ENCODE data around the gene RPS21. TPM values are rescaled to one million over a fixed set of nuclear protein-coding genes. Genes with fewer than 3 reads are reported as not detected.

RPS21 gene
- total and polyA plus RNA-seq, 7 donors = 2,383 to 8,235 (median 4,772) TPM

DNA sequence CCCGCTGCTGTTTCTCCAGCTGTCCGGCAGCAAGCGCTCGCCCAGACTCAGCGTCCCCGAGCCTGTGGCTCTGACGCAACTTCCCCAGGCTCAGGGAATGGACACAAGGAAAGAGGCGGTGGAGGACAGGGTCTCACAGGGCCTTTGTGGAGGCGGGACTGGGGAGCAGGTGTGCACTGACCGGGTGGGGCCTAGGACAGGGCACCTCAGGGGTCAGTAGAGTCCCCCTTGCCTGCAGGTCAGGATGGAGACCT lies 39.8 kb upstream of the RPS21 start:
- 91 to 93% methylated on average over 10 of the region's 10 CpGs for WGBS, 2 donors
- no peaks in the 10 kb centered on the region for H3K9me3 ChIP-seq
- TF ChIP-seq EP300 (IDR thresholded peaks at IDR 0.05) = no peak
- TF ChIP-seq POLR2AphosphoS5 (IDR thresholded peaks at IDR 0.05) = no peak
- TF ChIP-seq, protein P1, sequence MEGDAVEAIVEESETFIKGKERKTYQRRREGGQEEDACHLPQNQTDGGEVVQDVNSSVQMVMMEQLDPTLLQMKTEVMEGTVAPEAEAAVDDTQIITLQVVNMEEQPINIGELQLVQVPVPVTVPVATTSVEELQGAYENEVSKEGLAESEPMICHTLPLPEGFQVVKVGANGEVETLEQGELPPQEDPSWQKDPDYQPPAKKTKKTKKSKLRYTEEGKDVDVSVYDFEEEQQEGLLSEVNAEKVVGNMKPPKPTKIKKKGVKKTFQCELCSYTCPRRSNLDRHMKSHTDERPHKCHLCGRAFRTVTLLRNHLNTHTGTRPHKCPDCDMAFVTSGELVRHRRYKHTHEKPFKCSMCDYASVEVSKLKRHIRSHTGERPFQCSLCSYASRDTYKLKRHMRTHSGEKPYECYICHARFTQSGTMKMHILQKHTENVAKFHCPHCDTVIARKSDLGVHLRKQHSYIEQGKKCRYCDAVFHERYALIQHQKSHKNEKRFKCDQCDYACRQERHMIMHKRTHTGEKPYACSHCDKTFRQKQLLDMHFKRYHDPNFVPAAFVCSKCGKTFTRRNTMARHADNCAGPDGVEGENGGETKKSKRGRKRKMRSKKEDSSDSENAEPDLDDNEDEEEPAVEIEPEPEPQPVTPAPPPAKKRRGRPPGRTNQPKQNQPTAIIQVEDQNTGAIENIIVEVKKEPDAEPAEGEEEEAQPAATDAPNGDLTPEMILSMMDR (IDR thresholded peaks at IDR 0.05) = no peak
- TF ChIP-seq POLR2A (IDR thresholded peaks at IDR 0.05) = no peak
- peak overlapping the region in 2 of 4 donors; percentile 39 to 49 for H3K27ac ChIP-seq
- DNase-seq = no peak
- intact Hi-C loops (cut with DNase I) = loop anchor here (5.0 kb wide), 1 partner anchor 40 kb away; no protein-coding TSS in a partner anchor
- H3K4me1 ChIP-seq = peaks cover 0 to 7% (median 3%) of the 10 kb centered on the region in 4 donors
- peaks cover 26 to 84% (median 43%) of the 10 kb centered on the region in 4 donors for H3K36me3 ChIP-seq
- no peaks in the 10 kb centered on the region for H3K27me3 ChIP-seq
- H3K4me3 ChIP-seq = no peak overlapping the region

DNA sequence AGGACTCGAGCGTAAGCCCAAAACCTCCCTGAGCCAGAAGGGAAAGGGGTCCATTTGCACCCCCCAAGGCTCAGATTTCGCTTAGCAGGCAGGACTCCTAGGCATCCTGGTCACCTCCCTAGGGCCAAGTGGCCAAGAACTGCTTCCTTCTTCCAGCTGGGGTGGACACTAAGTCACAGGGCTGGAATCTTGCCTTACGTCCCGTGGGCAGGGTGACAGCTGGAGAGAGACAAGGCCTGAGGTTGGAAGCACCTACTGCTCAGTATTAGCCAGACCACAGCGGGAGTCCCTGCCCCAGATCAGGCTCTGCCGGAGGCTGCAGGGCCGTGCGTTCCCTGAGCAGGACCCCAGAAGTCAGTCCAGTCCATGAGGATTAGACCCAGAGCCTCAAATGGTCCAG lies 39.5 kb upstream of the RPS21 start:
- 79 to 82% methylated on average over 9 of the region's 9 CpGs for WGBS, 2 donors
- Histone ChIP-seq H3K9me3 (no peaks in the 10 kb centered on the region), H3K4me1 (peaks cover 0 to 10% (median 6%) of the 10 kb centered on the region in 4 donors), H3K27ac (peak overlapping the region in 2 of 4 donors; percentile 39 to 49), H3K27me3 (no peaks in the 10 kb centered on the region), H3K36me3 (peaks cover 27 to 84% (median 45%) of the 10 kb centered on the region in 4 donors), H3K4me3 (no peak overlapping the region)
- TF ChIP-seq EP300 (IDR thresholded peaks at IDR 0.05) (no peak), POLR2AphosphoS5 (IDR thresholded peaks at IDR 0.05) (no peak), POLR2A (IDR thresholded peaks at IDR 0.05) (no peak)
- TF ChIP-seq, protein P1 (IDR thresholded peaks at IDR 0.05) = no peak
- intact Hi-C loops (cut with DNase I) = loop anchor here (5.0 kb wide), 1 partner anchor 40 kb away; no protein-coding TSS in a partner anchor
- DNase-seq = no peak

DNA sequence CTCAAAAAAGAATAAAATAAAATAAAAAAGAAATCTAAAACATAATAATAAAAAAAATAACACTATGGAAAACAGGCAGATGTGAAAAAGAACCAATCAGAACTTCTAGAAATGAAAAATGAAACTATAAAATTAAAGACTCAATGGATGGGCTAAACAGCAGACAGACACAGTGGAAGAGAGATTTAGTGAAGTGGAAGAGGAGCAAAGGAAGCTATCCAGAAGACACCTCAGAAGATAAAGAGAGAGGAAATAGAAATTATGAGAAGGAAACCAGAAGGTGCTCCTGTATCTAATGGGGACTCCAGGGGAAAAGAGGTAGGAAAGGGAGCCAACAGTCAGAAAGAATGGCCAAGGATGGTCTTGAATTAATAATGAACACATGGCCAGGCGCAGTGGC lies 38.3 kb upstream of the RPS21 start:
- no peak for TF ChIP-seq EP300 (IDR thresholded peaks at IDR 0.05)
- TF ChIP-seq POLR2A (IDR thresholded peaks at IDR 0.05) = no peak
- TF ChIP-seq, protein P1 (IDR thresholded peaks at IDR 0.05) = no peak
- no peak for TF ChIP-seq POLR2AphosphoS5 (IDR thresholded peaks at IDR 0.05)
- Histone ChIP-seq H3K4me3 (no peak overlapping the region), H3K36me3 (peaks cover 27 to 75% (median 45%) of the 10 kb centered on the region in 4 donors), H3K27me3 (no peaks in the 10 kb centered on the region), H3K27ac (peak overlapping the region in 1 of 4 donors; percentile 39), H3K9me3 (no peaks in the 10 kb centered on the region), H3K4me1 (peaks cover 0 to 18% (median 17%) of the 10 kb centered on the region in 4 donors)
- WGBS, 2 donors = 51 to 92% methylated on average over 1 of the region's 1 CpG
- intact Hi-C loops (cut with DNase I) = loop anchor here (5.0 kb wide), 1 partner anchor 41 kb away; no protein-coding TSS in a partner anchor
- no peak for DNase-seq

DNA sequence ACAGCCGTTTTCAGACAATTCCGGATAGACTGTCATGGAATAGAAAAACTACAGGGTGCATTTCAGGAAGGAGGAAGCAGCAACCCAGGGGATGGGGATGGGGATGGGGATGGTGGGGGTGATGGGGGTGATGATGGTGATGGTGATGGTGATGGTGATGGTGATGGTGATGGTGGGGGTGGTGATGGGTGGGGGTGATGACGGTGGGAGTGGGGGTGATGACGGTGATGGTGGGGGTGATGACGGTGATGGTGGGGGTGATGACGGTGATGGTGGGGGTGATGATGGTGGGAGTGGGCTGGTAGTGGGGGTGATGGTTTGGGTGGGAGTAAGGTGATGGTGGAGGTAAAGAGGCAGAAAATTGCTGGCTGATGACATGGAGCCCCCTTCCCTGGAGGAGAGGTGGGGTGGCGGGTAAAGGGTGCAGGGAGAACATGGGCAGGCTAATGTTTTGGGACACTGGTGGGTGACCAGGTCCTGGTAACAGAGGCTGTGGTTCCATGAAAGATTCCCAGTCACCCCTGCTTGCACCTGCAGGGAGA lies 37.3 kb upstream of the RPS21 start:
- DNase-seq = no peak
- no peaks in the 10 kb centered on the region for H3K27me3 ChIP-seq
- intact Hi-C loops (cut with DNase I) = loop anchor here (5.0 kb wide), 1 partner anchor 42 kb away; no protein-coding TSS in a partner anchor
- 64 to 88% methylated on average over 7 of the region's 7 CpGs for WGBS, 2 donors
- H3K27ac ChIP-seq = peak overlapping the region; percentile 55 to 99 (median 92)
- TF ChIP-seq POLR2AphosphoS5 (IDR thresholded peaks at IDR 0.05) (no peak), EP300 (IDR thresholded peaks at IDR 0.05) (no peak), POLR2A (IDR thresholded peaks at IDR 0.05) (no peak)
- TF ChIP-seq, protein P1 (IDR thresholded peaks at IDR 0.05) = no peak
- H3K9me3 ChIP-seq = no peaks in the 10 kb centered on the region
- H3K4me1 ChIP-seq = peaks cover 0 to 29% (median 27%) of the 10 kb centered on the region in 4 donors
- H3K36me3 ChIP-seq = peaks cover 27 to 65% (median 45%) of the 10 kb centered on the region in 4 donors
- no peak overlapping the region for H3K4me3 ChIP-seq

Measured in sigmoid colon (tissue), 7 donors.